Hypothalamus (tissue), 51 donors: Measurements from ENCODE around the gene HS6ST3.
"Not testable (repeated sequence)": the region's sequence is repeated elsewhere in the genome, so short reads cannot be mapped to it uniquely, and the experiment has no call there.

ENCODE experiments used
- DNase-seq, 51 donors: peaks; one replicate each; lab custom pipeline; 2025; lab: John Stamatoyannopoulos, UW

The HS6ST3 gene

DNA sequence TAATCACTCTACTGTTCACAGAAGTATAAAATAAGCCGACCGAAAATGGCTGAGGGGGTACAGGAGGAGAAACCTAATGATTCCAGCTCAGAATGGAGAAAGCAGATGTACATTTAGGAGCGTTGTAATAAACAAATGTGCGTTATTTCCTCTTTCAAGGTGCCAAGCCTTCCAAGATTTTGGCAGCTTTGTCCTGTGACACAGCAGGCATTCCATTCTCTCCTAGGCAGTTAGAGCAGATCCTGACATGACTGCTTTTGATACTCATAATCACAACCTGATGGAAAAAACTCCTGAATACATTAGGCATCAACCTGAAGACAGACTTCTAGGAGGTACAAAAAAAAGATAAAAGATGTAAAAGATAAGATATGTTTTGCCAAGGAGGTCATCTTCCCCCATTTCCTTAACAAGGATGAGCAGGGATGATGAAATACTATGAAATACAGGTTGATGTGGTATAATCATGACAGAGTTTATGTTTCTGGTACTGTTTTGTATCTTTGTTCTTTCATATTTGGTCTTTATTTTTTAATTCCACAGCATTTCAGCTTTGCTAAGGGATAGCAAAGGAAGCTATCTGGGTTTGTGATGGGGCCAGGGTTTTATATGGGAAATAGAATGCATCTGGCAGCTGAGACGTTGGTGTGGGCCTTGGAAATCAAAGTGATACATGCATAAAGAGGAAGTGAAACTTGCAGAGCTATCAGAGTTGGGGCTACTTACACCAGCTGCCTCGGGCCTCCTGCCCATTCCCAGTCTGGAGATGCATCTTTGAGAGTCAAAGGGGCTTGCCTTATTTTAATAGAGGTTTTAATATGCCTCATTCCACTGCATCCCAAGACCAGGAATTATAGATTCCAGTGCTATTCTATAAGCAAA is 681.8 kb downstream of the HS6ST3 start:
- DNase-seq: no peak

DNA sequence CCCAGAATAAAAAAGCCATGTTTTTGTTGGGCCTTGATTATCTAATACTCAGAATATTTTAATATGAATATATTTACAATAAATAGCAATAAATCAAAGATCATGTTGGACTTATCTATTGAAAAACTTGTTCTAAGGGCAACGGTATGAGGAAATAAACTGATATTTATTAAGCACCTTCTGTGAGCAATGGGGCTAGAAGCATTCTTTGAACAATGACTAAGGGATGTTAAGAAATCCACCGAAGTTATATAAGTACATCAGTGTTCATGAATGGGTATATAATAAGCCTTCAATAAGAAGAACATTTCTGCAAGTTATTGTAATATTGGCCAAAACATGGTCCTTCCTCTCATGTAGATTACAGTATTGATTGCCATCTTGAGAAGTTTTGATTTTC is 682.5 kb downstream of the HS6ST3 start:
- no peak for DNase-seq

DNA sequence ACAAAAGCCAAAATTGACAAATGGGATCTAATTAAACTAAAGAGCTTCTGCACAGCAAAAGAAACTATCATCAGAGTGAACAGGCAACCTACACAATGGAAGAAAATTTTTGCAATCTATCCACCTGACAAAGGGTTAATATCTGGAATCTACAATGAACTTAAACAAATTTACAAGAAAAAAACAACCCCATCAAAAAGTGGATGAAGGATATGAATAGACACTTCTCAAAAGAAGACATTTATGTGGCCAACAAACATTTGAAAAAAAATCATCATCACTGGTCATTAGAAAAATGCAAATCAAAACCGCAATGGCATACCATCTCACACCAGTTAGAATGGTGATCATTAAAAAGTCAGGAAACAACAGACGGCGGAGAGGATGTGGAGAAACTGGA is 688.4 kb downstream of the HS6ST3 start:
- DNase-seq: not testable (repeated sequence)

DNA sequence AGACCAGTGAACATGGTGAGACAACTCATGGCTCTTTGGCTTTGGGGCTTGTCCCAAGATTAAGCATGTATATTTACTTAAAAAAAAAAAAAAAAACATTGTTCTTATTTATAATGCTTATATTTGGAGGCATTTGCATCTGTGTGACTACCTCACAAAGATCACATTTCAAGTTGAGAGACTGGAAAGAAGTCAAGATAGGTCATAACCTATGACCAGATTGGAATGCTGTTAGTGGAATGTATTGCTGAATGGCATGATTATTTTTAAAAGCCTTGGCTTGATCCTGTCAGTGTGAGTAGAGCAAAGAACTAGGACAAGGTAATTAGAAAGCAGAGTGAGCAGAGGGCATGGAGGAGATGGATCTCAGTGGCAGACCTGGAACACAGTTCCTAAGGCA is 689.8 kb downstream of the HS6ST3 start:
- DNase-seq: no peak

DNA sequence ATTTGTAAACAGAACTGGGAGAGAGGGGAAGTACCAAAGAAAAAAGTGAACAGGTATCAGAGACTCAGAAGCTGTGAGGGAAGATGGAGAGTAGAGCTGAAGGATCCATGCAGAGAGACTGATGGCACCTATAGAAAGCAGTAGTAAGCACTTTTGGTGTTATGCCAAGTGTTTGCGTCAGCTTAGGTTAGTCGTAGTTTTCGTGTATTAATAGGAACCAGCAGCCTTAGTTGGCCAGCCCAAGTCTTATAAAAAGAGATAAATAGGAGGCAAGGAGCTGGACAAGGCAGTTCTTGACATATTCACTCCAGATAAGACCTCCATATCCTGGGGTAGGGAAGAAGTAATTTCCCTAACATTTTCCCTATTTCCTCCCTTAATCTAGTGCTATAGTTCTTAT is 690.2 kb downstream of the HS6ST3 start:
- DNase-seq: no peak

DNA sequence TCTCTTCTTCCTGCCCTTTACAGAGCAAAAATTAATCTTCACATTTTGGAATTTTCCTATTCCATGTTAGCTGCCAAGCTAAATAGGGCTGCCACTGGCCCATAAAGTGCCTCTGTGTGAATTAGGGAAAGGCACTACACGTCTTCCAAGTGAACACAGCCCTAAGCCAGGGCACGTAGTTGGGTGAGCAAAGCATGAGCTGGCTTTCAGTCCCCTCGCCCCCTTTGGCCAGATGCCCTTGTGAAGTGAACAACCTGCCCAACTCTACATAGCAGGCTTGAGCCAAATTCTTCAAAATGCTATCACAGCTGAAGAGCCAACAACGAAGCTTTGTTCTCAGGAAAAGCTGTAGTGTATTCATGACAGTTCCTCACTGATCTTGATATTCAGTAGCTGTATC is 691.2 kb downstream of the HS6ST3 start:
- DNase-seq: peak in 43 of 51 donors; percentile 3 to 68 (median 30)

DNA sequence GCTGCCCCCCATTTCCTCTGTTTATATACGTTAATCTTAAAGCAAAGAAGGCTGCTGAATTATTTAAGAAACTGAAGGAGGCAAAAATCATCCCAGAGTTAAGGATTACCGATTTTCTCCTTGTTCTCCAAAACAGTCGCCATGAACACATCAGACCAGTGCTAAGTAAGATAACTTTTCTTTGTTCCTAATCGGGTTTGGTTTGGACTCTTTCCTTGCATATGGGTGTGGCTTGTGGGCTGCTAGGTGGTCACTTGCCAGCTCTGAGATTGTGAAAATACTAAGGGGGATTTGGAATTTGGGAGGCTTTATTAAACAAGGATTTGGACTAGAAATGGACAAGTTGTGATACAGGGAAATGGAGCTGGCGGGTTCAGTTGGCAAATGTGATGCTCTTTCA is 692.3 kb downstream of the HS6ST3 start:
- DNase-seq: no peak

DNA sequence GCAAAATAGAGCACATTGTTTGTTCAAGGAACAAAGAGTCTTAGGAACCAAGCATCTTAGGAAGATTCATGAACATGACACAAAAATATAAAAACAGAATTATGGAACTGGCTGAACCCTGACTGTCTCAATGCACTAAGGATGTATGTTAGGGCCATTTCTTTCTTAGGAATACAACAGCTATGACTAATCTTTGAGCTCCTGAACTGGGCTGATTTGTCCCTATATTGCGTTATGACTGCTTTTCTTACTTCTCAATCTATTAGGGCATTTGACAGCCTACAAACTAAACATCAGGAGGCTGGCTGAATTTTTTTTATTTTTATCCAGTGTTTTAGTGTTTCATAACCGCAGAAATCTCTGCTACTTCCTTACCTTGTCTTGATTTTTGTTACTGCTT is 693.1 kb downstream of the HS6ST3 start:
- DNase-seq: no peak

DNA sequence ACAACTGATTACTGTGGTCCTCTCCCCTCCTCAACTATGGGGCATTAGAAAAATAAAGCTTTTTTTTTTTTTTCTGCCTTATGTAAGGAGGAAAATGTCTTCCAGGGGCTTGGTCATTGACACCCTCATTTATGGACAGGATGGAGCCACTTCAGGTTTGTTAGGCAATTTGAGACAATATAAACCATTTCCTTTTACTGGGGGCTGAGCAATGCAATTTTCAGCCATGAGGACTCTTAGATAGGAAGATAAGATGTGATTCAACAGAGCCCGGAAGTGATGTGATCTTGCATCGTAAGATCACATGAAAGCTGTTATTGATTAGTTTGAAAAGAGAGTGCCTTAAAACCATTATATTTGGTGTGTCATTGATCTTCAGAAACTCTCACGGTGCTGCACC is 693.6 kb downstream of the HS6ST3 start:
- no peak for DNase-seq

DNA sequence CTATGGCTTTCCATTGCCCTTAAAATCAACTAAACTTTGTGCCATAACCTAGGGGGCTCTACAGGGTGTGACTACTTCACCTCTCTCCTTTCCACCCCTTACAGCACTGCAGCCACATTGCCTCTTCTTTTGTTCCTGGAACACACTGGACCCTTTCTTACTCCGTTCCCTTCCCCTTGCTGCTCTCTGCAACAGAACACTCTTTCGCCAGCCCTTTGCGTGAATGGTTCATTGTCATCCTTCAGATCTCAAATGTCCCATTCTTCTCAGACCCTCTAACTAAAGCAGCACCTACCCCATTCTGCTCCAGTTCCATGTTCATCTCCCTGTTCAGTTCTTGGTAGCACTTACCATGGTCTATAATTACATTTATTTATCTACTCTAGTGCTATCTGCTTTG is 696.1 kb downstream of the HS6ST3 start:
- DNase-seq: peak in 5 of 51 donors; percentile 4 to 16 (median 10)

DNA sequence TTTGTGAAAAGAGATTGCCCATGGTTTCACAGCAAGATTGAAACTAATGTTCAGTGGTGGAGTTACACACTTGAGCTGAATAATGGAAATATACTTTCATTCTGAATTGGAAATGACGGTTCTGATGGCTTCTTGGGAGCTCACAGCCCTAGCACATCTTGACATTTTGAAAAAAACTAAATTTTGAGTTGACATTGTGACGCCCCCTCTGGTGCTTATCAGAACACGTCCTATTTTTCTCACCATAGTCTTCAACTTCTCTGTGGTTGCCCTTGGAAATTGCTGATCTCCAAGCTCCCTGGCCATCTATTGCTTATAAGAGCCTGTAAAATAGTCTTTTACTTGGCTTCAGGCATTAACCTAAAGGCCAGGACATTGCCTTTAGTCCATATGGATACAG is 702.3 kb downstream of the HS6ST3 start:
- no peak for DNase-seq

DNA sequence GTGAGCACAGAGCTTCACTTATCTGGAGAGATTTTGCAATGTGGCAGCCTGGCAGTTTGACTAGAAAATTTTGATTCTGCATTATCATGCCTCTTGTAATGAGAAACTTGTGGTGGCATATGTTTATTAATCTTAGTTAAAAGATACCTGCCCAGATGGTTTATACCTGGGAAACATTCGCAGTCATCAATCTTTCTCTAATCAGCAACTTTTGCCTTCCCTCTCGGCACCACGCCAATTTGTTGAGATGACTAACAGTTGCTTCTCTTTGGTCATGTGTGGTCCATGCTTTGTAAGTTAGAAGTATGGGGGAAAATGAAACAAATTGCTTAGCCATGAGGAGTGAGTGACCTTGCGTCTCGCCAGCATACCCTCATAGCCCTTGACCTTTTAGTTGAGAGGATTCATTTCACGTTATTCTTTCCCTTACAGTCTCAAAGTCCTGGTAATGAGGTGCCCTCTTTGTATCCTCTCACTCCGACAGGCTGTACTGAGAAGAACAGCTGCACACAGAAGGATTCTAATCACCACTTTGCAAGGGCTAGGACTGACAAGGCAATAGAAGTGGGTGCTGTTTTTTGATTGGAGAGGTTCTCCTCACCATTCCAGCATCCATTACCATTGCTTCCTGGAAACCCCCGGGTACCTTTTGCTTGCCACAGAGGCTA is 703.0 kb downstream of the HS6ST3 start:
- DNase-seq: no peak

DNA sequence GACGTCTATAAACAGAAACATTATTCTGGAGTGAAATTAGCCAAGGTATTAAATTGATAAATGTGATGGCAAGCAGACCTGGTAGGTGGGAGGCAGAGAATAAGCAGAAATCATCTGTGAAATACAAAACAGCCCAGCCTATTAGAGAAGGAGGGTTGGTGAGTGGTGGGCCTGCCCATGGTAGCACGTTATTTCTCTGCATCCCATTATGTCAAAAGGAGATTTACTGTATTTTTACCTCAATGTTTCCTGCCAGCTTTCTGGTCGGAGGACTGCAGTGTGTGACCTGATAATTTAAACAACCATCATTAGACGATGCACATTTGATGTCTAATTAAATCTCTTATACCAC is 703.5 kb downstream of the HS6ST3 start:
- DNase-seq: no peak

DNA sequence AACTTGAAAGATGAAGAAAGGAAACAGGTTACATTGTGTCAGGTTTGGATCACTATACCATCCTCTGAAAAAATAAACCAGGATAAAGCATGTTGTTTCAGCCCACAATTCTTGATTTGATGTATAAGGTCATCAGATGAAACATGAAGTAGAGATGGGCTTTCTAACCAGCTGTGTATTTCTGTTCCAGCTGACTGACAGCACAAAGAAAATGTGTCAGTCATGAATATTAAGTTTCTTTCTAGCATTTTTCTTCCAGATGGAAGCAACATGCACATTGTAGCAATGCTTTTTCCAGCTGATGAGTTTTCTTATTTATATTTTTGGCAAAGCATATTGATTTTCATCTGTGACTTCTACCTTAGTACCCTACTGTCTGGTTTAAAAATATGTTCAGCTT is 704.8 kb downstream of the HS6ST3 start:
- DNase-seq: no peak

DNA sequence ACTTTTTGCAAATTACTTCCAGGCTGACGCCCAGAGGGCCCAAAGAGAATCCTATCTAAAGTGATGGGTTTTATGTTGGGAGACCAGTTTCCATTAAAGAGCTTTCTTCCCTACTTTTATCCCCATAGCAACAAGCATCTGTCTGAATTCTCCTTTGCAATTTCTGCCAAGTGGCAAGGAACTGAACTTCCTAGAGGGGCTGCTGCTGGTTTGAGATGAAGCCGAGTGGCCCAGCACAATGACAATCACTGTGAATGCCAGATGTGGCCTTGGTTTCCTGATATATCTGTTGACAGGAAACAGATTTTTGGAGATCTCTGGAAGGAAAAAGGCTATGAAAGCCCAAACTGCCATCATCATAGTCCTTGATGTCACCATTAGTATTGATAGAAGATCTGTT is 705.8 kb downstream of the HS6ST3 start:
- no peak for DNase-seq

DNA sequence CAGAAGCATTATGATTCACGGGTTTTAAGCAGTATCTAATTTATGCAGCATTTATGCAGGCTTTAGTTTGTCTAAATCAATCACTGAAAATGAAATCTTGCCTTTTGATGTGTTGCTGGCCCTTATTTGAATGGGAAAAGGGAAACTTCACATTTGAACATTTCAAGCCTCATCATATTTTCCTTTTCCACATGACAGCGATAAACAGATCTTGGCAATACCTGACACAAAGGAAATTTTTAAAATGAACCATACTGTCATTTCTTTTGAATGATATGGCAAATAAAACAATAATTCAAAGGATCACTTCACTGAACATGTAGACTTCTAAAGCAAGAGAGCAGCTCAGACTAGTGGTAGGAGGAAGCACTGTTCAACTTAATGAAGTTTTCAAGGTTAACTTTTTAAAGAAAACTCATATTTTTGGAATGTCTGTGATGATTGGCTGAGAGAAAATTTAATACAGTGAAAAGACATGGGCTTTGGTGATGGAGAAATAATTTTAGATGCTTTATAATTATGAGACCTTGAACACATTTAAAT is 706.3 kb downstream of the HS6ST3 start:
- DNase-seq: no peak

DNA sequence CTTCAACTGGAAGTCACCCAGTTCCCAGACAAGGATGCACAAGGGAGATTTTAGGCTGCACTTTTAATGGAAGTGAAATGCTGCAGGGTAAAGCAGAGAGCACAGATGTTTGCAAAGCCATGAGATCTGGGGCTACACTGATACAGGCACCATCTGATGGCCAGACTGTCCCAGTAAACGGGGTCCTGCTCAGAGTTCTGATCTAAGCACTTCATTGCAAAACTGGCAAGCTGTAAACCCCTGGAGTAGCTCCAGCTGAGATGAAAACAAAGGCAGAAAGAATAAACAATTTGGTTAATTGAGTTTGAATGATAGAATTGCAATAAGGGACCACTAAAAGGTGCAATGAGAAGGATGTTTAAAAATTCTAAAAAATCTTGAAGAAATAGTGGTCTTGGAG is 707.2 kb downstream of the HS6ST3 start:
- DNase-seq: no peak

DNA sequence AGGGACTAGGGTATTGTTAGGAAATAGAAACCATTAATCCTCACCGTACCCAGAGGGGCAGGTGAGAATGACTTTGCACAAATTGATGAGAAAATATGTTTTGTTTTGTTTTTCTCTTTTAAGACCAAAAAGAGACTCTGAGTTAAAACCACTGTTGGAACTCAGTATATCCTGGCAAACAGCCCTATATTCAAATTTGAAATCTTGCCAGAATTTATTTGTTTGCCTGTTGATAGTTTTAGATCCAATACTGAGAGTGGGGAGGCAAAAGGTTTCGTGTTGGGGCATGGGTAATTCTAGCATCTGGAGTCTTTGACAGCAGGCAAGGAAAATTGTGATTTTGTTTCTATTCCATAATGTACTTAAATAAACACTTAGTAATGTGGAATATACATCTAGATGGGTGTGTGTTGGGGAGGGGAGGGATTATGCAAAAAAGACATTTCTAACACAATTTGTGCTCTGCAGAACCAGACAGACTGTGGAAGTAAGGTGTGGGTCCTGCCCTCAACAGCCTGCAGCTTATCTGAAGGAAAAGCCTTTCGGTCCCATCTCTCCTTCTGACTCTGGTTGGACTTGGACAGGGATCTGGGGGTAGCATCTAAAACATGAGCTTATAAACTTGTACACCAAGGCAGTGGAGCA is 713.7 kb downstream of the HS6ST3 start:
- DNase-seq: no peak

DNA sequence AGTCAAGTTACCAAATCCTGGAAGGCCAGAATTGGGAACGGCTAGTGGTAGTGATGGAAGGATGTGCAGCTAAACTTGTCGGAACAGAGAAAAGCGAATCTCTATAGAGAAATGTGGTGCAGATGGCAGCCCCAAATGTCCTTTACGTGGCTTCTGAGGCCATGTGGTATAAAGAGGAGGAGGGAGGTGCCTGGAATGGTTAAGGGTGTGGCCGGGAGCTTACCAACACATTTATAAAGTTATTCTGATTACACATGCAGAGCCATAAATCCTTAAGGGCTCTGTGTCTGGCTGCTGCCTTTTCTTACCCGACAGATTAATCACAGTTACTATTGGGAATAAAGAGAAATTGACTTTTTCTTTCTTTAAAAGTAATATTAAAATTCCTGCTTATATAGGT is 714.3 kb downstream of the HS6ST3 start:
- no peak for DNase-seq

DNA sequence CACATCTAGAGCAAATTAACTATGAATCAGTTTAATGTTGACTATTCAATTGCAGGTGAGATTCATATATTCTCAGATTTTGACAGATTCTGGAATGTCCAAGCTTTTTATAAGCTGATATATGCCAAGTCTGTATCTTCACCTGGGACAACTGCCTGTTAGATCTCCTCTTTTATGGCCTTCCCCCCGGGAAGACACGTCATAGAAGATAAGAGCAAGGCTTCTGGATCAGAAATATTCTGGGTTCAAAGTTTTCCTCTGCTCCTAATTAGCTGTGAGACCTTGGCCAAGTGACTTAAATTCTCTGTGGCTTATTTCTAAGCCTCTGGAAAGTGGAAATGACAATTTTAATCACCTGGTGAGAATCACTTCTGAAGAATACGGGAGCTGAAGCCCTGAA is 716.8 kb downstream of the HS6ST3 start:
- no peak for DNase-seq

DNA sequence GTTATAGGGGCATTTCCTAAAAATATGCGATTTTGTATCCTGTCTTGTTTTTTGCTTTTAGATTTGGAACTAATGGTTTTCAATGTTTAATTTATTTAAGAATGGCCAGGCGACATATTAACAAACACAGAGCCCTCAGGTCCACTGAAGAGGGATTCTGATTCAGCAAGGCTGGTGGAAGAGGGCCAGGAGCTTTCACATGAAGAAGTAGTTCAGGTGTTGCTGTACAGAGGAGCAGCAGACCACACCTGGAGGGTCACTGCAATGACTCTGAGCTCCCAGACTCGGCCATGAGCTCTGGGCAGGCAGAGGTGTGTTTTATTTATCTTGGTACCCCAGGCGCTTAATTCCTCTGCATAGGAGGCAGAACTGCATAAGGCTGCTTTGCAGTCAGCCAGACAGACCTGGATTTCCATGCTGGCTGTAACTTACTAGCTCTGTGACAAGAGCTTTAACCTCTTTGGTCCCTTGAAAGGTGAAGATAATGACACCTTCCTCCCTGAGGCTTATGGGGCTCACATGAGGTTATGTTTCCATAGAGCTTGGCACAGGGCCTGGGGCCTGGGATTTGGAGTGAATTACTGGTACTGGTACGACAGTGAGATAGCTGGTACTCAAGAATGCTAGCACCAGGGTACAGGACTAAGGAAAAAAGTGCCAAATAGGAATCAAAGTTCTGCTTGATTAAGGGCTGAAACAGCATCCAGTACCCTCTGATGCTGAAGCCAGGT is 719.6 kb downstream of the HS6ST3 start:
- DNase-seq: no peak
